H1 (cell line): ENCODE data around the gene MGLL. TPM values are rescaled to one million over a fixed set of nuclear protein-coding genes. Genes with fewer than 3 reads are reported as not detected.

ENCODE experiments used
- CTCF ChIA-PET: fragments of 300-600 bp; sonication (Branson Sonifier 250); formaldehyde crosslinking; loops from one replicate; lab custom pipeline; 2021; ENCODE audit not compliant: partially characterized antibody; lab: Charles Lee
- POLR2A ChIA-PET: fragments of 300-600 bp; sonication (Branson Sonifier 250); formaldehyde crosslinking; loops from one replicate; lab custom pipeline; 2021; ENCODE audit warnings: inconsistent platforms; ENCODE audit not compliant: partially characterized antibody; lab: Charles Lee
- DNase-seq, 2 experiments: peaks; one replicate each; pipeline versions ENCODE4 v3.0.0 to v3.0.0-alpha.2; 2010 to 2022; ENCODE audit warnings: low spot score in 2 of 2, low read depth in 1 of 2, mixed read lengths in 1 of 2
- FAIRE-seq: peaks from 2 replicates; lab custom pipeline; 2011; peaks lifted over from hg19 to GRCh38; lab: Jason Lieb, UNC
- H2AFZ ChIP-seq: 2 replicates; pipeline ENCODE4 v1.8.1; 2012; ENCODE audit warnings: low read length, inconsistent platforms
- H2AK5ac ChIP-seq: 2 replicates; pipeline ENCODE4 v1.6.1; 2013; ENCODE audit warnings: low read depth, low read length
- H2BK120ac ChIP-seq: replicated peaks from 2 replicates; pipeline ENCODE3; 2013; ENCODE audit warnings: low read depth, low read length, inconsistent platforms
- H2BK12ac ChIP-seq: 2 replicates; pipeline ENCODE4 v1.6.1; 2013; ENCODE audit warnings: low read depth, low read length
- H2BK15ac ChIP-seq: 2 replicates; pipeline ENCODE4 v1.6.1; 2013; ENCODE audit warnings: low read length
- H2BK20ac ChIP-seq: 2 replicates; pipeline ENCODE4 v1.6.1; 2013; ENCODE audit warnings: low read length
- H2BK5ac ChIP-seq: 2 replicates; pipeline ENCODE4 v1.6.1; 2013; ENCODE audit warnings: low read depth, low read length
- H3K14ac ChIP-seq: 2 replicates; pipeline ENCODE4 v1.6.1; 2013; ENCODE audit warnings: inconsistent platforms; ENCODE audit not compliant: insufficient read length
- H3K18ac ChIP-seq: 2 replicates; pipeline ENCODE4 v1.6.1; 2013; ENCODE audit warnings: low read length; ENCODE audit errors: extremely low read depth
- H3K23ac ChIP-seq: 2 replicates; pipeline ENCODE4 v1.6.1; 2013; ENCODE audit warnings: inconsistent platforms; ENCODE audit not compliant: insufficient read length
- H3K23me2 ChIP-seq: 2 replicates; pipeline ENCODE4 v1.6.1; 2013; ENCODE audit warnings: low read depth, low read length
- H3K27ac ChIP-seq: 2 replicates; pipeline ENCODE4 v1.6.1; 2011; ENCODE audit warnings: low read depth, low read length, inconsistent platforms
- H3K27me3 ChIP-seq, 4 experiments: replicated peaks in 1 of 4; 1 replicate in 1 of 4; 2 replicates in 3 of 4; pipeline versions ENCODE4 v1.6.1 to v1.8.1; 2011 to 2013; ENCODE audit warnings: low read length in 3 of 4, mild to moderate bottlenecking in 3 of 4, inconsistent platforms in 2 of 4, mixed read lengths in 2 of 4, moderate library complexity in 1 of 4; ENCODE audit not compliant: control insufficient read depth in 3 of 4, insufficient read depth in 3 of 4; ENCODE audit errors: extremely low read depth in 1 of 4
- H3K36me3 ChIP-seq, 4 experiments: 2 replicates each; pipeline versions ENCODE4 v1.6.1 to v1.8.1; 2011 to 2013; ENCODE audit warnings: mild to moderate bottlenecking in 4 of 4, low read length in 3 of 4, moderate library complexity in 2 of 4, control low read depth in 1 of 4, inconsistent platforms in 1 of 4; ENCODE audit not compliant: insufficient read depth in 4 of 4, control insufficient read depth in 2 of 4
- H3K4ac ChIP-seq: replicated peaks from 2 replicates; pipeline ENCODE3; 2013; ENCODE audit warnings: low read length, low read depth, mixed read lengths, inconsistent platforms; ENCODE audit not compliant: insufficient read length
- H3K4me1 ChIP-seq, 4 experiments: replicated peaks in 1 of 4; 1 replicate in 1 of 4; 2 replicates in 3 of 4; pipeline versions ENCODE4 v1.6.1 to v1.8.1; 2011 to 2013; ENCODE audit warnings: low read length in 3 of 4, inconsistent platforms in 2 of 4, mixed read lengths in 1 of 4; ENCODE audit not compliant: insufficient read depth in 4 of 4, control insufficient read depth in 3 of 4
- H3K4me2 ChIP-seq, 2 experiments: 2 replicates each; pipeline versions ENCODE4 v1.6.1 to v1.8.1; 2011 to 2013; ENCODE audit warnings: low read depth in 2 of 2, low read length in 2 of 2, control low read depth in 1 of 2, inconsistent platforms in 1 of 2, mild to moderate bottlenecking in 1 of 2; ENCODE audit not compliant: insufficient read depth in 1 of 2
- H3K4me3 ChIP-seq, 4 experiments: fragments of 200-600, 300-600 bp in 1 of 4; sonication (generic), shearing (Covaris generic), sonication (Bioruptor Twin) in 1 of 4; 2 replicates each; pipeline versions ENCODE4 v1.5.1 to v1.8.1; 2011 to 2016; ENCODE audit warnings: low read length in 4 of 4, low read depth in 3 of 4, control low read depth in 2 of 4, inconsistent platforms in 2 of 4, mild to moderate bottlenecking in 2 of 4, mixed read lengths in 1 of 4, moderate library complexity in 1 of 4; ENCODE audit not compliant: insufficient read depth in 2 of 4; ENCODE audit errors: extremely low read depth in 1 of 4
- H3K56ac ChIP-seq: replicated peaks from 2 replicates; pipeline ENCODE3; 2013; ENCODE audit warnings: low read depth, mild to moderate bottlenecking, mixed read lengths, low read length, inconsistent platforms; ENCODE audit not compliant: insufficient read length
- H3K79me1 ChIP-seq: 2 replicates; pipeline ENCODE4 v1.6.1; 2013; ENCODE audit warnings: low read depth, low read length, control low read depth
- H3K79me2 ChIP-seq, 2 experiments: 2 replicates each; pipeline versions ENCODE4 v1.6.1 to v1.8.1; 2012 to 2013; ENCODE audit warnings: low read length in 2 of 2, mild to moderate bottlenecking in 2 of 2, inconsistent platforms in 1 of 2; ENCODE audit not compliant: insufficient read depth in 2 of 2, control insufficient read depth in 1 of 2
- H3K9ac ChIP-seq, 4 experiments: replicated peaks in 1 of 4; 1 replicate in 1 of 4; 2 replicates in 3 of 4; pipeline versions ENCODE4 v1.6.1 to v1.8.1; 2011 to 2013; ENCODE audit warnings: low read depth in 3 of 4, low read length in 3 of 4, control low read depth in 2 of 4, mild to moderate bottlenecking in 2 of 4, moderate library complexity in 2 of 4, inconsistent platforms in 1 of 4; ENCODE audit errors: extremely low read depth in 1 of 4
- H3K9me3 ChIP-seq, 2 experiments: 2 replicates each; pipeline versions ENCODE4 v1.6.1 to v1.8.1; 2012 to 2013; ENCODE audit warnings: mild to moderate bottlenecking in 2 of 2, moderate library complexity in 2 of 2, control low read depth in 1 of 2, inconsistent platforms in 1 of 2, low read depth in 1 of 2, low read length in 1 of 2, mixed read lengths in 1 of 2; ENCODE audit not compliant: insufficient read depth in 2 of 2
- H4K20me1 ChIP-seq, 2 experiments: replicated peaks in 1 of 2; 2 replicates each; pipeline versions ENCODE3 to v1.8.1; 2011 to 2013; ENCODE audit warnings: inconsistent platforms in 2 of 2, low read length in 2 of 2, mild to moderate bottlenecking in 1 of 2; ENCODE audit not compliant: insufficient read depth in 2 of 2, control insufficient read depth in 1 of 2
- H4K5ac ChIP-seq: 2 replicates; pipeline ENCODE4 v1.6.1; 2013; ENCODE audit warnings: low read length, low read depth, mixed read lengths, inconsistent platforms; ENCODE audit not compliant: insufficient read length
- H4K8ac ChIP-seq: 2 replicates; pipeline ENCODE4 v1.8.0; 2013; ENCODE audit warnings: mild to moderate bottlenecking, moderate library complexity, low read length, inconsistent platforms; ENCODE audit not compliant: insufficient read depth; ENCODE audit errors: extremely low read depth
- H4K91ac ChIP-seq: replicated peaks from 2 replicates; pipeline ENCODE3; 2013; ENCODE audit warnings: low read length, mixed read lengths, inconsistent platforms; ENCODE audit not compliant: insufficient read length
- GABPA ChIP-seq: IDR thresholded peaks from 2 replicates; pipeline ENCODE4 v1.6.1; 2011; ENCODE audit warnings: mild to moderate bottlenecking, low read length, moderate library complexity, borderline replicate concordance; ENCODE audit not compliant: insufficient read depth
- KDM1A ChIP-seq: fragments of 200-600, 300-600 bp; sonication (generic); IDR thresholded peaks from 2 replicates; pipeline ENCODE4 v1.7.1; 2016; ENCODE audit warnings: mild to moderate bottlenecking, low read length, borderline replicate concordance
- RNF2 ChIP-seq: fragments of 200-900, 300-1000 bp; sonication (generic); IDR thresholded peaks from 2 replicates; pipeline ENCODE4 v1.7.1; 2016; ENCODE audit warnings: borderline replicate concordance, low read depth, mild to moderate bottlenecking, antibody characterized with exemption, low read length; ENCODE audit not compliant: poor library complexity, severe bottlenecking; ENCODE audit errors: missing control alignments
- RXRA ChIP-seq: IDR thresholded peaks from 2 replicates; pipeline ENCODE4 v1.6.1; 2011; ENCODE audit warnings: low read depth, mild to moderate bottlenecking, low read length, moderate library complexity; ENCODE audit not compliant: insufficient read depth
- SIX5 ChIP-seq: IDR thresholded peaks from 2 replicates; pipeline ENCODE4 v1.6.1; 2011; ENCODE audit warnings: mild to moderate bottlenecking, low read depth, low read length
- WGBS, 2 experiments: shearing (Covaris generic) in 1 of 2; methylation state at CpG; one replicate each; pipeline versions ENCODE4 v1.1.6 to v1.1.7; 2013 to 2015; ENCODE audit warnings: low lambda C conversion rate in 2 of 2, mixed read lengths in 2 of 2, inconsistent platforms in 1 of 2, low coverage in 1 of 2, missing lambda C conversion rate in 1 of 2; ENCODE audit not compliant: insufficient replicate concordance in 2 of 2, insufficient coverage in 1 of 2, insufficient read length in 1 of 2; ENCODE audit errors: extremely low coverage in 1 of 2, missing lambda C conversion rate in 1 of 2; 5-methylcytosine and 5-hydroxymethylcytosine counted together
- polyA plus RNA-seq, 7 experiments: library from polyadenylated mRNA; depleted of rRNA in 3 of 7; stranded (reverse) in 5 of 7; unstranded in 2 of 7; fragments of >200 nt in 5 of 7; fragments of 200-250 nt in 2 of 7; gene quantifications; 1 replicate in 5 of 7; 2 replicates in 1 of 7; 4 replicates in 1 of 7; pipeline versions ENCODE4 v1.2.1 to v1.2.3, GENCODE V29; 2011 to 2013; ENCODE audit warnings: missing spikeins in 2 of 7, mixed read lengths in 2 of 7
- total RNA-seq: library from RNA; stranded (reverse); fragmentation: NEBNext Ultra II Directional; extraction: Animal tissue kit (Norgen Biotek cat#: 25700); gene quantifications from 2 replicates; pipeline ENCODE4 v1.2.1, GENCODE V29; 2021

MGLL gene
- total and polyA plus RNA-seq, 2 of the 8 experiments (the other 6 are each of a cell fraction or from before 2014, with no cell fraction given): 0.05 to 0.34 TPM

DNA sequence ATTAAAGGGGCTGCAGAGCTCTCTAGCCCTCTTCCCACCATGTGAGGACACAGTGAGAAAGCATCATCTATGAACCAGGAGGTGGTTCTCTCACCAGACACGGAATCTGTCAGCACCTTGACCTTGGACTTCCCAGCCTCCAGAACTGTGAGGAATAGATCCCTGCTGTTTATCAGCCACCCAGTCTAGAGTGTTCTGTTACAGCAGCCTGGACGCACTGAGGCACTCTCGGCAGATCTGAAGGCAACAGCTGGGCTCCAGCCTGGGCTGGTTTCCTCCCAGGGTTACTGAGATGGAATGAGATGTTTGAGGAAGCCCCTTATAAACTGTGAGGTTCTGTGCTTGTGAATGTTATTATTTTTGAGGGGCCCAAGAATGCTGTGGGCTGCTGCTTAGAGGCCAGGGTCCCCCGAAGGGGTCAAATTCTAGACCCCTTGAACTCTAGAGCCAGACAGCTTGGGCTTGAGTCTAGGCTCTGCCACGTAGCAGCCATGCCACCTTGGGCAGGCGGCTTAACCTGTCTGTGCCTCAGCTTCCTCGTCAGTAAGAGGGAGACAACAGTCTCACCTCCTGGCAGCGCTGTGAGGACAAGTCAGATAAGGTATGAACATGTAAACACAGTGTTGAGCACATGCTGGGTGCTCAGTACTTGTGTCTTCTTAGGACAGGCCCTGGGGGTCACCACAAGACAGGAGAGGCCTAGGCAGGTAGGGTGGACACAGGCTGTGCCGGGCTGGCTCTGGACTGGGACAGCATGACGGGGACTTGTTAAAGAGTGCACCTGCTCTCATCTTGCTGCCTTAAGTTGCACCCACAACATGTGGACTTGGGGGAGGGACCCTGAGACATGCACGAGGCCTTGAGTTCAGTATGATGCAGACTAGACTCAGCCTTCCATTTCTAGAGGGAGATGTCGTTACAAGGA is 49.2 kb downstream of the MGLL start:
- Histone ChIP-seq H3K36me3 (no peaks in the 10 kb centered on the region), H2BK15ac (no peak overlapping the region), H3K27me3 (no peaks in the 10 kb centered on the region), H3K56ac (no peak overlapping the region), H2AFZ (no peak overlapping the region), H4K5ac (no peak overlapping the region), H2BK12ac (no peak overlapping the region), H3K4me3 (no peak overlapping the region), H3K9me3 (peaks cover 0 to 5% of the 10 kb centered on the region in 2 experiments; a peak in 1 of 4 replicates), H3K23me2 (no peaks in the 10 kb centered on the region; the same call in 1 of the 2 replicates), H2BK120ac (no peak overlapping the region), H4K91ac (no peak overlapping the region), H3K4me2 (no peak overlapping the region), H3K79me1 (no peaks in the 10 kb centered on the region), H2BK20ac (no peak overlapping the region), H4K8ac (no peak overlapping the region), H3K9ac (no peak overlapping the region), H3K27ac (no peak overlapping the region), H3K4me1 (no peaks in the 10 kb centered on the region; a peak in 1 of 7 replicates), H3K4ac (no peak overlapping the region), H4K20me1 (no peaks in the 10 kb centered on the region), H2BK5ac (no peak overlapping the region), H3K14ac (no peak overlapping the region), H3K79me2 (no peaks in the 10 kb centered on the region), H2AK5ac (no peak overlapping the region), H3K23ac (no peak overlapping the region), H3K18ac (no peak overlapping the region)
- DNase-seq (no peak), FAIRE-seq (no peak)
- TF ChIP-seq RNF2 (no peak), RXRA (no peak), GABPA (no peak), KDM1A (no peak), SIX5 (no peak)
- ChIA-PET POLR2A (no interaction called here), CTCF (interaction anchor here (1.0 kb wide), 1 partner anchor 18 kb away, joined by 3 read pairs; no protein-coding TSS in a partner anchor)
- 90% methylated on average over 12 of the region's 12 CpGs; no CpG with 5 or more reads in 1 of the 2 experiments for WGBS, 2 experiments
